WI38 (cell line): ENCODE measurements around the gene HCFC1R1.

Source experiments
- H3K4me3 ChIP-seq: 2 replicates; pipeline ENCODE4 v1.5.1; 2011; ENCODE audit warnings: low read depth, mild to moderate bottlenecking, control low read depth, low read length
- TF ChIP-seq, protein P1 (sequence below): IDR thresholded peaks from 2 replicates; pipeline ENCODE4 v1.5.1; 2012; ENCODE audit warnings: low read depth, mild to moderate bottlenecking, control low read depth, low read length

Gene HCFC1R1

DNA sequence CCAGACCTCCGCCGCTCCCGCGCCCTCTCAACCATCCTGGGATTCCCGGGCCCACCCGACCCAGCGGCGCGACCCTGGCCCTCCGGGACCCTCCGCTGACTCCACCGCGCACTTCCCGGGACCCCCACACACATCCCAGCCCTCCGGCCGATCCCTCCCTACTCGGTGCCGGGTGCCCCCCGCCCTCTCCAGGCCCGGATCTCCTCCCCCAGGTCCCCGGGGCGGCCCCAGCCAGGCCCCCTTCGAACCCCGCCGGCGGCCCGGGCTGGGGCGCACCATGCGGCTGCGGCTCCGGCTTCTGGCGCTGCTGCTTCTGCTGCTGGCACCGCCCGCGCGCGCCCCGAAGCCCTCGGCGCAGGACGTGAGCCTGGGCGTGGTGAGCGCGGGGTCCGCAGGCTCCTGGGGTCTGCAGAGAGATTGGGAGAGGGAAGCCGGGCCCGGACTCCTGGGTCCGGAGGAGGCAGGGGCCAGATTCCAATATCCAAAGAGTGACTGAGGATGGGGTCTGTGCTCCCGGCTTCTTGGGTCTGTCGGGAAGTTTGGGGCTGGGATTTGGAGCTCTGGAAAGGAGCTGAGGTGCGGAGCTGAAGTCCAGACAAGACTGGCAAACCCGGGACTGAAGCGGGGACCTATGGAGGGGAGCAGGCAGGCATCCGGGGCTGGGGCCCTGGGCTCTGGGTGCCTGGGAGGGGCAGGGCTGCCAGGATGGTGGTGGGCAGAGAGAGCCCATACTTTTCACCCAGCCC, 23.1 kb upstream of the HCFC1R1 start:
- TF ChIP-seq, protein P1, sequence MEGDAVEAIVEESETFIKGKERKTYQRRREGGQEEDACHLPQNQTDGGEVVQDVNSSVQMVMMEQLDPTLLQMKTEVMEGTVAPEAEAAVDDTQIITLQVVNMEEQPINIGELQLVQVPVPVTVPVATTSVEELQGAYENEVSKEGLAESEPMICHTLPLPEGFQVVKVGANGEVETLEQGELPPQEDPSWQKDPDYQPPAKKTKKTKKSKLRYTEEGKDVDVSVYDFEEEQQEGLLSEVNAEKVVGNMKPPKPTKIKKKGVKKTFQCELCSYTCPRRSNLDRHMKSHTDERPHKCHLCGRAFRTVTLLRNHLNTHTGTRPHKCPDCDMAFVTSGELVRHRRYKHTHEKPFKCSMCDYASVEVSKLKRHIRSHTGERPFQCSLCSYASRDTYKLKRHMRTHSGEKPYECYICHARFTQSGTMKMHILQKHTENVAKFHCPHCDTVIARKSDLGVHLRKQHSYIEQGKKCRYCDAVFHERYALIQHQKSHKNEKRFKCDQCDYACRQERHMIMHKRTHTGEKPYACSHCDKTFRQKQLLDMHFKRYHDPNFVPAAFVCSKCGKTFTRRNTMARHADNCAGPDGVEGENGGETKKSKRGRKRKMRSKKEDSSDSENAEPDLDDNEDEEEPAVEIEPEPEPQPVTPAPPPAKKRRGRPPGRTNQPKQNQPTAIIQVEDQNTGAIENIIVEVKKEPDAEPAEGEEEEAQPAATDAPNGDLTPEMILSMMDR: no peak
- no peak overlapping the region for H3K4me3 ChIP-seq

DNA sequence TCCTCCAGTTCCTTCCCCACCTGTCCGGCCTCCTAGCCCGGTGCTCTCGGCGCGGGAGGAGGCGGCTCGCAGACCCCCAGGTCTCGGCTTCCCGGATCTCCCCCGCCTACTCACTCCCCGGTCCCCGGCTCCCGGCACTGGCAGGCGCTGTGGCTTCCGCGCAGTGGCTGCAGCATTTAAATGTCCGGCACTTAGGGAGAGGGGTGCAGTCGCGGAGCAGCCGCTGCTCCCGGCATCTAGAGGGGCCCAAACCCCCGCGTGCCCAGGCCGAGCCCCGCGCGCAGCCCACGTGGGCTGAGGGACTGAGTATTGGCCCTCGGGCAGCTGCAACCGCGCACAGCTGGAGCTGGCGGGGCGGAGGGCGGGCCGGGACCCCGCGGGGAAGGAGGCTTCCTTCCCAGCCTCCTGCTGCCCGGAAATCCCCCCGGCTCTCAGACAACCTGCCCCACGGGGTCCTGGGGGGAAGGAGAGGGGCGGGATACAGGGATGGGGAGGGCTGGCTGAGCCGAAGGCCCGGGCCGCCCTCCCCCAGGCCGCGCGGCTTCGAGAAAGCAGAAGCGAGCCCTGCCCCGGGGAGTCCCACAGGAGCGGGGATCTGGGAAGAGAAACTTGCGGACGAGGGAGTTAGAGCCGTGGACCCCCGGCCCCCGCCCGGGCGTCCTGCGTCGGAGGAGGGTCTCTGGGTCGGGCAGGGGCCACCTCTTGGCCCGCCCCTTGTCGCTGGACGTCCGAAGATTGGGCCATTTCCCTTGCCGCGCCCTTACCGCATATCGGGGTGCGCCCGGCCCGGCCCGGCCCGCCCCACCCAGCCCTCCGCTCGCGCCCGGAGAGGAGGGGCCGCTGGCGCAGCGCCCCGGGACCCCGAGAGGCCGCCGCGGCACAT, 22.3 kb upstream of the HCFC1R1 start, which contains the start of gene MMP25:
MMP25 (plus strand) TSS at position 804 of the 883 bp plus-strand sequence. CDS start 357 bp downstream, outside the sequence.
- H3K4me3 ChIP-seq: peak within 1 kb of the TSS; percentile 46
- TF ChIP-seq, protein P1: no peak

DNA sequence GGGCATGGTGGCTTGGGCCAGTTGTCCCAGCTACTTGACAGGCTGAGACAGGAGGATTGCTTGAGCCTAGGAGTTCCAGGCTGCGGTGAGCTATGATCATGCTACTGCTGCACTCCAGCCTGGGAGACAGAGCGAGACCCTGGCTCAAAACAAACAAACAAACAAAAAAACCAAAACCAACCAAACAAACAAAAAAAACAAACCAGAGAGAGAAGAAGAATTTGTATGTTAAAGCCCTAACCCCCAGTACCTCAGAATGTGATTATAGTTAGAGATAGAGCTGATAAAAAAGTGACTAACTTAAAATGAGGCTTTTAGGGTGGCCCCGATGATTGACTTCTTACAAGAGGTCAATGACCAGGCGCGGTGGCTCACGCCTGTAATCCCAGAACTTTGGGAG, 21.0 kb upstream of the HCFC1R1 start:
- TF ChIP-seq, protein P1: no peak
- H3K4me3 ChIP-seq: no peak overlapping the region

DNA sequence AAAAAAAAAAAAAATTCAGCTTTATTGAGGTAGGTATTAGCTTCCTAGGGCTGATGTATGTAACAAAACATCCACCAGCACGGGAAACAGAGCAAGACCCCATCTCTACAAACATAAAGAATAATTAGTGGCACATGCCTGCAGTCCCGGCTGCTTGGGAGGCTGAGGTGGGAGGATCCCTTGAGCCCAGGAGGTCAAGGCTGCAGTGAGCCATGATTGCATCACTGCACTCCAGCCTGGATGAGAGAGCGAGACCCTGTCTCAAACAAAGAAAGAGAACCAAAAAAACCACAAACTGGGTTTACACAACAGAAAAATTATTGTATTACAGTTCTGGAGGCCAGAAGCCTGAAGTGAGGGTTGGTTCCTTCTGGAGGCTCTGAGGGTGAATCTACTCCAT, 18.6 kb upstream of the HCFC1R1 start:
- H3K4me3 ChIP-seq: no peak overlapping the region
- TF ChIP-seq, protein P1: no peak

DNA sequence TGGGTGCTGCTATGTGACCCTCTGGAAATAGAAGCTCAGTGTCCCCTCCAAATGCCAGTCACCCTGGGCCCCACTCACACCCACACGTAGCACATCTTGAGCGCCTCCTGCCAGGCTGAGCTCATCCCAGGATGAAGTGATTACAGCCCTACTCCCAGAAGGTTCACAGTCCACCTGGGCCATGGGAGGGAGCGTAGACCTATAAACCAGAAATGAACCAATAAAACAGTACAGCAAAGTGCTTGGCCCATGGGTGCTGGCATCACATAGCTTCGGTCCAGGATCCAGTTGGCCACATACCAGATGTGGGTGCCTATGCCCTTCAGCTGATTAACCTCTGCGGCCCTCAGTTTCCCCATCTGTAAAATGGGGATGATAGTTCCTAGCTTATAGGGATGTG, 15.2 kb upstream of the HCFC1R1 start:
- H3K4me3 ChIP-seq: no peak overlapping the region
- TF ChIP-seq, protein P1: no peak

DNA sequence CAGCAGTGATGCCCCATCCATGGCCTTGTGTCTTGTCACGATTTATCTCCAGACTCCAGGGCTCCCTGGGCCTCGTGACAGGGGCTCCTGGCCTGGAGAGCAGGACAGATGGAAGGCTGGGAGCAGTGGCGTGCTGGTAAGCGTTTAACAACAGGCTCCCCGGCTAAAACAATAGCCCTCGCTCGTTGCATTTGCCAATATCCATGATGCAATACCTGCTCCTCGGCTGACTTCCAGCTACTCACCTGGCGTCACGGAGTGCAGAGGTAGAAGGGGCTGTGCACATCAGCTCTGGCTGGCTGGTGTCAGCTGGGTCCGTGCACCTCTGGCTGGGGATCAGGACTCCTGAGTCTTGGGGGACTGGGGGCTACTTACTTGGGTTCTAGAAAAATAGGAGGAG, 14.5 kb upstream of the HCFC1R1 start:
- H3K4me3 ChIP-seq: no peak overlapping the region
- TF ChIP-seq, protein P1: no peak

DNA sequence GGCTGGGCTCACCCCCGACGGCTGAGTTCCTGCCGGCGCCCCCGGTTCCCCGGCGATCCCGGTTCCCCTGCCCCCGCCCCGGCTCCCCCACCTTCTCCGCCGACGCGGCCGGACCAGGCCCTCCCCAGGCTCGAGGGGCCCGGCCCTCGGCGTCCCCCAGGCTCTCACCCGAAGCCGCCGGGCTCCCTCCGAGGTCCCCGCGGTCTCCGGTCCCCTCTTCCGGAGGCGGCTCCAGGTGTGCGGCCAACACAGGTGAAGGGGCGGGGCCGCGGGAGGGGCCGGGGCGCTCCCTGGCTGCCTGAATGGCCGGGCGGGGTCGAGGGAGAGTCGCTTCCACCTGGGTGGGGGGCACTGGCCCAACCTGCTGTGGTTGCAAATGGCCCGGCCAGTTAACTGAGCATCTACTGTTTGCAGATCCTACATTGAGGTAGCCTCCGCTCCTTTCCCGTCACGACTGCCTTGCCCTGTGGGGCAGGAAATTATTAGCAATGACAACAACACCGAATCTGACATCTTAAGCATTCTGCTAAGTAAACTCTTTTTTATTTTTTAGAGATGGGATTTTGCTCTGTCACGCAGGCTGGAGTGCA, 13.1 kb upstream of the HCFC1R1 start, which contains the start of gene BICDL2:
BICDL2 (minus strand) TSS at position 219 of the 590 bp plus-strand sequence. CDS start 1,448 bp downstream, outside the sequence.
- TF ChIP-seq, protein P1: no peak
- no peak within 1 kb of the TSS for H3K4me3 ChIP-seq
